Right renal pelvis (tissue), 4 donors: Measurements from ENCODE around the gene TEP1. TPM values are rescaled to one million over a fixed set of nuclear protein-coding genes. Genes with fewer than 3 reads are reported as not detected.

ENCODE experiments used
- DNase-seq, 4 donors: peaks; one replicate each; pipeline ENCODE4 v3.0.0-alpha.2; 2013; ENCODE audit warnings: low read depth in 4 of 4, low spot score in 3 of 4, missing footprints in 1 of 4
- polyA plus RNA-seq, 4 donors: library from polyadenylated mRNA; unstranded; fragments of 120-200 nt; gene quantifications; one replicate each; pipeline ENCODE4 v1.2.1, GENCODE V29; 2013; ENCODE audit not compliant: insufficient read length in 4 of 4

TEP1 gene
- polyA plus RNA-seq, 4 donors: 14.4 to 22.5 (median 17.6) TPM

- no peak for DNase-seq
These were observed 21.6 kb upstream of the TEP1 start for GRCh38 chr14:20434701-20435581.

- DNase-seq: no peak
These were observed 16.7 kb upstream of the TEP1 start for GRCh38 chr14:20429801-20430669.

GRCh38 chr14:20428802-20429201 is 15.5 kb upstream of the TEP1 start:
- DNase-seq: no peak

GRCh38 chr14:20428010-20428365 is 14.7 kb upstream of the TEP1 start:
- no peak for DNase-seq

- DNase-seq: no peak
These were observed 14.1 kb upstream of the TEP1 start for GRCh38 chr14:20427231-20428009.

- no peak for DNase-seq
These were observed 11.6 kb upstream of the TEP1 start for GRCh38 chr14:20424851-20425250.

GRCh38 chr14:20422886-20423285 is 9.6 kb upstream of the TEP1 start:
- no peak for DNase-seq

GRCh38 chr14:20421267-20421666 is 8.0 kb upstream of the TEP1 start:
- DNase-seq: no peak

GRCh38 chr14:20419419-20419818 is 6.1 kb upstream of the TEP1 start:
- no peak for DNase-seq

GRCh38 chr14:20418501-20418909 is 5.2 kb upstream of the TEP1 start:
- no peak for DNase-seq

- DNase-seq: no peak
These were observed 4.2 kb upstream of the TEP1 start for GRCh38 chr14:20417250-20418186.

- no peak for DNase-seq
These were observed 2.9 kb upstream of the TEP1 start for GRCh38 chr14:20416223-20416622.

GRCh38 chr14:20415782-20416206 is 2.5 kb upstream of the TEP1 start:
- DNase-seq: no peak

GRCh38 chr14:20413744-20414082 is 412 bp upstream of the TEP1 start:
- DNase-seq: no peak

GRCh38 chr14:20412411-20412810 is 890 bp downstream of the TEP1 start:
- DNase-seq: no peak

GRCh38 chr14:20409226-20409625 is 4.1 kb downstream of the TEP1 start:
- no peak for DNase-seq

- DNase-seq: no peak
These were observed 9.8 kb downstream of the TEP1 start for GRCh38 chr14:20403521-20403920.

- DNase-seq: no peak
These were observed 12.2 kb downstream of the TEP1 start for GRCh38 chr14:20400965-20401593.

GRCh38 chr14:20400589-20400964 is 12.7 kb downstream of the TEP1 start:
- no peak for DNase-seq
